NCI-H524 treated with DMSO at 0.1 percent for 48 hours (cell line): ENCODE measurements around the gene ITPR2.
A peak's percentile ranks its signal among the peaks of the same experiment; 100 is the strongest.
"Not testable (repeated sequence)": the region's sequence is repeated elsewhere in the genome, so short reads cannot be mapped to it uniquely, and the experiment has no call there.

Source experiments
- DNase-seq: peaks from one replicate; lab custom pipeline; 2025; lab: John Stamatoyannopoulos, UW

Gene ITPR2

GRCh38 chr12:26848156-26848825 is 15.3 kb upstream of the ITPR2 start:
- DNase-seq, result no peak

GRCh38 chr12:26847431-26847830 is 14.4 kb upstream of the ITPR2 start:
- no peak for DNase-seq

- DNase-seq, result no peak
These were observed 13.4 kb upstream of the ITPR2 start for GRCh38 chr12:26846416-26846815.

- DNase-seq, result no peak
These were observed 13.0 kb upstream of the ITPR2 start for GRCh38 chr12:26845984-26846383.

GRCh38 chr12:26845057-26845666 is 12.2 kb upstream of the ITPR2 start:
- no peak for DNase-seq

- DNase-seq, result no peak
These were observed 10.3 kb upstream of the ITPR2 start for GRCh38 chr12:26843311-26843710.

GRCh38 chr12:26841085-26841484 is 8.1 kb upstream of the ITPR2 start:
- DNase-seq, result no peak

- no peak for DNase-seq
These were observed 6.5 kb upstream of the ITPR2 start for GRCh38 chr12:26839512-26839911.

- DNase-seq, result no peak
These were observed 6.0 kb upstream of the ITPR2 start for GRCh38 chr12:26838888-26839416.

GRCh38 chr12:26836201-26836600 is 3.2 kb upstream of the ITPR2 start:
- DNase-seq, result no peak

- DNase-seq, result not testable (repeated sequence)
These were observed 1.6 kb upstream of the ITPR2 start for GRCh38 chr12:26834503-26835060.

GRCh38 chr12:26833743-26834490 is 923 bp upstream of the ITPR2 start:
- DNase-seq, result no peak

GRCh38 chr12:26831951-26832821 is 808 bp downstream of the ITPR2 start:
- DNase-seq, result peak; percentile 10

- no peak for DNase-seq
These were observed 2.0 kb downstream of the ITPR2 start for GRCh38 chr12:26830783-26831551.

GRCh38 chr12:26830363-26830762 is 2.6 kb downstream of the ITPR2 start:
- no peak for DNase-seq

- peak; percentile 73 for DNase-seq
These were observed 4.5 kb downstream of the ITPR2 start for GRCh38 chr12:26828280-26829073.

GRCh38 chr12:26826437-26826836 is 6.6 kb downstream of the ITPR2 start:
- DNase-seq, result no peak

- no peak for DNase-seq
These were observed 7.5 kb downstream of the ITPR2 start for GRCh38 chr12:26825459-26826016.

- DNase-seq, result no peak
These were observed 9.6 kb downstream of the ITPR2 start for GRCh38 chr12:26823390-26823789.

GRCh38 chr12:26822026-26822425 is 11.0 kb downstream of the ITPR2 start:
- no peak for DNase-seq
